Activated CD8-positive, alpha-beta T cell treated with anti-CD3 and anti-CD28 coated beads for 36 hours (primary cell): Measurements from ENCODE around the gene RAPGEF5. TPM values are rescaled to one million over a fixed set of nuclear protein-coding genes. Genes with fewer than 3 reads are reported as not detected.
"Not testable (repeated sequence)": the region's sequence is repeated elsewhere in the genome, so short reads cannot be mapped to it uniquely, and the experiment has no call there.

Source experiments
- ATAC-seq: fragments of 200-7000 bp; cut with Tn5 transposase; one replicate; pipeline ENCODE4 v1.10.0; 2021; ENCODE audit warnings: mild to moderate bottlenecking, moderate library complexity
- CTCF ChIA-PET: fragments of 350-600 bp; sonication (Branson Sonifier 250); formaldehyde crosslinking; loops from one replicate; lab custom pipeline; 2021; ENCODE audit warnings: antibody characterized with exemption; lab: Charles Lee
- POLR2A ChIA-PET: fragments of 350-600 bp; sonication (Branson Sonifier 250); formaldehyde crosslinking; loops from one replicate; lab custom pipeline; 2021; ENCODE audit warnings: antibody characterized with exemption; lab: Charles Lee
- DNase-seq: peaks from one replicate; pipeline ENCODE4 v3.0.0-alpha.2; 2020
- H3K27ac Mint-ChIP-seq: one replicate; pipeline ENCODE4 v1.8.0; 2021; ENCODE audit warnings: mild to moderate bottlenecking, mixed read lengths
- H3K27me3 Mint-ChIP-seq: one replicate; pipeline ENCODE4 v1.8.0; 2021; ENCODE audit warnings: mixed read lengths
- H3K36me3 Mint-ChIP-seq: one replicate; pipeline ENCODE4 v1.8.0; 2021; ENCODE audit warnings: low read depth, mixed read lengths
- H3K4me1 Mint-ChIP-seq: one replicate; pipeline ENCODE4 v1.8.0; 2021; ENCODE audit warnings: low read depth, mixed read lengths
- H3K4me3 Mint-ChIP-seq: one replicate; pipeline ENCODE4 v1.8.0; 2021; ENCODE audit warnings: mild to moderate bottlenecking, moderate library complexity, mixed read lengths
- H3K9me3 Mint-ChIP-seq: one replicate; pipeline ENCODE4 v1.8.0; 2021; ENCODE audit warnings: mixed read lengths
- CTCF ChIP-seq: fragments of 200-600 bp; IDR thresholded peaks from one replicate; pipeline ENCODE4 v1.8.0; 2022; ENCODE audit warnings: antibody characterized with exemption, mild to moderate bottlenecking
- intact Hi-C: fragments of 100-400 bp; cut with micrococcal nuclease; formaldehyde crosslinking; loops from one replicate; pipeline ENCODE4 v1.10.0; 2022
- total RNA-seq, 2 experiments: library from RNA; stranded (reverse); gene quantifications; one replicate each; pipeline ENCODE4 v1.2.3, GENCODE V29; 2021

The RAPGEF5 gene
- total RNA-seq, 2 experiments from 2014 or later = 0.92 to 0.99 TPM

GRCh38 chr7:22087861-22088260, 269.1 kb downstream of the RAPGEF5 start:
- intact Hi-C loops = no loop called here
- peaks cover 2% of the 10 kb centered on the region for H3K4me1 Mint-ChIP-seq
- DNase-seq (no peak), ATAC-seq (no peak)
- no peak overlapping the region for H3K27ac Mint-ChIP-seq
- H3K4me3 Mint-ChIP-seq = no peak overlapping the region
- TF ChIP-seq CTCF = no peak
- H3K36me3 Mint-ChIP-seq = no peaks in the 10 kb centered on the region
- no peaks in the 10 kb centered on the region for H3K9me3 Mint-ChIP-seq
- ChIA-PET POLR2A (no interaction called here), CTCF (interaction anchor here (1.9 kb wide), 1 partner anchor 16 kb away, joined by 10 read pairs; no protein-coding TSS in a partner anchor)
- H3K27me3 Mint-ChIP-seq = peaks cover 1% of the 10 kb centered on the region

GRCh38 chr7:22083704-22084240, 273.2 kb downstream of the RAPGEF5 start:
- Mint-ChIP-seq H3K27me3 (peaks cover 15% of the 10 kb centered on the region), H3K4me1 (peaks cover 8% of the 10 kb centered on the region), H3K9me3 (no peaks in the 10 kb centered on the region), H3K4me3 (peak overlapping the region; percentile 66), H3K36me3 (no peaks in the 10 kb centered on the region), H3K27ac (no peak overlapping the region)
- ChIA-PET POLR2A (no interaction called here), CTCF (interaction anchor here (0.6 to 4.6 kb wide), 26 partner anchors 9 to 828 kb away, joined by 3 to 33 read pairs (median 4); no protein-coding TSS in a partner anchor)
- ATAC-seq (no peak), DNase-seq (no peak)
- TF ChIP-seq CTCF = no peak
- intact Hi-C loops = no loop called here

GRCh38 chr7:22082886-22083703, 273.9 kb downstream of the RAPGEF5 start:
- peak; percentile 99 for ATAC-seq
- H3K27me3 Mint-ChIP-seq = peaks cover 17% of the 10 kb centered on the region
- TF ChIP-seq CTCF = peak; percentile 96
- intact Hi-C loops = no loop called here
- no peaks in the 10 kb centered on the region for H3K36me3 Mint-ChIP-seq
- peaks cover 8% of the 10 kb centered on the region for H3K4me1 Mint-ChIP-seq
- H3K27ac Mint-ChIP-seq = no peak overlapping the region
- POLR2A ChIA-PET = no interaction called here
- H3K4me3 Mint-ChIP-seq = peak overlapping the region; percentile 66
- CTCF ChIA-PET = interaction anchor here (0.6 to 4.6 kb wide), 34 partner anchors 10 to 827 kb away, joined by 3 to 33 read pairs (median 4); partner anchors contain the start of gene STEAP1B
- DNase-seq = peak; percentile 84
- no peaks in the 10 kb centered on the region for H3K9me3 Mint-ChIP-seq

GRCh38 chr7:22082553-22082885, 274.4 kb downstream of the RAPGEF5 start:
- TF ChIP-seq CTCF = no peak
- POLR2A ChIA-PET = no interaction called here

GRCh38 chr7:22080219-22080618, 276.7 kb downstream of the RAPGEF5 start:
- H3K4me3 Mint-ChIP-seq, ATAC-seq, intact Hi-C loops, H3K27ac Mint-ChIP-seq, H3K9me3 Mint-ChIP-seq, DNase-seq, POLR2A ChIA-PET, H3K4me1 Mint-ChIP-seq, H3K36me3 Mint-ChIP-seq: not testable (repeated sequence)
- CTCF ChIA-PET = interaction anchor here (1.5 kb wide), 1 partner anchor 13 kb away, joined by 3 read pairs; no protein-coding TSS in a partner anchor
- H3K27me3 Mint-ChIP-seq = peaks cover 27% of the 10 kb centered on the region

More at GRCh38 chr7:22082553-22082885, 274.4 kb downstream of the RAPGEF5 start:
- CTCF ChIA-PET = interaction anchor here (0.7 to 4.6 kb wide), 21 partner anchors 9 to 820 kb away, joined by 3 to 33 read pairs (median 4); partner anchors contain the start of gene STEAP1B
- Mint-ChIP-seq H3K4me3 (peak overlapping the region; percentile 66), H3K27me3 (peaks cover 22% of the 10 kb centered on the region), H3K9me3 (no peaks in the 10 kb centered on the region), H3K27ac (no peak overlapping the region), H3K36me3 (no peaks in the 10 kb centered on the region), H3K4me1 (peaks cover 8% of the 10 kb centered on the region)
- DNase-seq = no peak
- intact Hi-C loops = no loop called here
- ATAC-seq = no peak

GRCh38 chr7:22078872-22079271, 278.1 kb downstream of the RAPGEF5 start:
- DNase-seq, H3K36me3 Mint-ChIP-seq, H3K4me1 Mint-ChIP-seq, intact Hi-C loops, ATAC-seq, H3K9me3 Mint-ChIP-seq, POLR2A ChIA-PET, H3K27ac Mint-ChIP-seq, H3K4me3 Mint-ChIP-seq: not testable (repeated sequence)
- peaks cover 32% of the 10 kb centered on the region for H3K27me3 Mint-ChIP-seq
- CTCF ChIA-PET = interaction anchor here (1.6 kb wide), 1 partner anchor 24 kb away, joined by 7 read pairs; no protein-coding TSS in a partner anchor
